Activated CD8-positive, alpha-beta T cell treated with anti-CD3 and anti-CD28 coated beads for 36 hours (primary cell): ENCODE data around the gene RGS17. TPM values are rescaled to one million over a fixed set of nuclear protein-coding genes. Genes with fewer than 3 reads are reported as not detected.

Experiments
- ATAC-seq: fragments of 200-7000 bp; cut with Tn5 transposase; one replicate; pipeline ENCODE4 v1.10.0; 2021; ENCODE audit warnings: mild to moderate bottlenecking, moderate library complexity
- CTCF ChIA-PET: fragments of 350-600 bp; sonication (Branson Sonifier 250); formaldehyde crosslinking; loops from one replicate; lab custom pipeline; 2021; ENCODE audit warnings: antibody characterized with exemption; lab: Charles Lee
- POLR2A ChIA-PET: fragments of 350-600 bp; sonication (Branson Sonifier 250); formaldehyde crosslinking; loops from one replicate; lab custom pipeline; 2021; ENCODE audit warnings: antibody characterized with exemption; lab: Charles Lee
- DNase-seq: peaks from one replicate; pipeline ENCODE4 v3.0.0-alpha.2; 2020
- H3K27ac Mint-ChIP-seq: one replicate; pipeline ENCODE4 v1.8.0; 2021; ENCODE audit warnings: mild to moderate bottlenecking, mixed read lengths
- H3K27me3 Mint-ChIP-seq: one replicate; pipeline ENCODE4 v1.8.0; 2021; ENCODE audit warnings: mixed read lengths
- H3K36me3 Mint-ChIP-seq: one replicate; pipeline ENCODE4 v1.8.0; 2021; ENCODE audit warnings: low read depth, mixed read lengths
- H3K4me1 Mint-ChIP-seq: one replicate; pipeline ENCODE4 v1.8.0; 2021; ENCODE audit warnings: low read depth, mixed read lengths
- H3K4me3 Mint-ChIP-seq: one replicate; pipeline ENCODE4 v1.8.0; 2021; ENCODE audit warnings: mild to moderate bottlenecking, moderate library complexity, mixed read lengths
- H3K9me3 Mint-ChIP-seq: one replicate; pipeline ENCODE4 v1.8.0; 2021; ENCODE audit warnings: mixed read lengths
- CTCF ChIP-seq: fragments of 200-600 bp; IDR thresholded peaks from one replicate; pipeline ENCODE4 v1.8.0; 2022; ENCODE audit warnings: antibody characterized with exemption, mild to moderate bottlenecking
- intact Hi-C: fragments of 100-400 bp; cut with micrococcal nuclease; formaldehyde crosslinking; loops from one replicate; pipeline ENCODE4 v1.10.0; 2022
- total RNA-seq, 2 experiments: library from RNA; stranded (reverse); gene quantifications; one replicate each; pipeline ENCODE4 v1.2.3, GENCODE V29; 2021

Gene RGS17
- total RNA-seq, 2 experiments from 2014 or later: not detected

- Mint-ChIP-seq H3K4me3 (no peak overlapping the region), H3K27ac (no peak overlapping the region), H3K27me3 (peaks cover 7% of the 10 kb centered on the region), H3K9me3 (no peaks in the 10 kb centered on the region), H3K36me3 (no peaks in the 10 kb centered on the region), H3K4me1 (no peaks in the 10 kb centered on the region)
- POLR2A ChIA-PET: no interaction called here
- ATAC-seq (no peak), DNase-seq (no peak)
- intact Hi-C loops: no loop called here
- TF ChIP-seq CTCF: no peak
- CTCF ChIA-PET: no interaction called here
These were observed 49.2 kb downstream of the RGS17 start for GRCh38 chr6:153081914-153082313.

DNA sequence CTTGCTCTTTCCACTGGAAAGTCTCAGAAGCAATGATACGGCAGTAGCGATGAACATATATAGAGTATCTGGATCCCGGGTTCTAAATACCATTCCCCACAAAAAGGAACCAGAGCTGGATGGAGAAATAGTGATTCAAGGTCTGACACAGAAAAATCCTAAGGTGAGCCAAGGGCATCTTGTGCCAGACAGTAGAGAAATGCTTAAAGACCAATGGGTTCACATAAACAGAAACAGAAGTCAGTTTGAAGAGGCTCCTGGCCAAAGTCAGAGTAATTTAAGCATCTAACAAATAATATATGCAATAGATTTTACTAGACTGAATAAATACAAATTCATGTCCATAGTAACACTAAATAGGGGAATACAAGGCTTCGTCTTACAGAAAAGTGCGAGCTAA is 54.7 kb downstream of the RGS17 start:
- intact Hi-C loops: no loop called here
- no peak for TF ChIP-seq CTCF
- H3K27ac Mint-ChIP-seq: no peak overlapping the region
- peaks cover 2% of the 10 kb centered on the region for H3K27me3 Mint-ChIP-seq
- H3K4me3 Mint-ChIP-seq: no peak overlapping the region
- ChIA-PET CTCF (no interaction called here), POLR2A (no interaction called here)
- ATAC-seq (no peak), DNase-seq (no peak)
- no peaks in the 10 kb centered on the region for H3K9me3 Mint-ChIP-seq
- no peaks in the 10 kb centered on the region for H3K36me3 Mint-ChIP-seq
- H3K4me1 Mint-ChIP-seq: no peaks in the 10 kb centered on the region

DNA sequence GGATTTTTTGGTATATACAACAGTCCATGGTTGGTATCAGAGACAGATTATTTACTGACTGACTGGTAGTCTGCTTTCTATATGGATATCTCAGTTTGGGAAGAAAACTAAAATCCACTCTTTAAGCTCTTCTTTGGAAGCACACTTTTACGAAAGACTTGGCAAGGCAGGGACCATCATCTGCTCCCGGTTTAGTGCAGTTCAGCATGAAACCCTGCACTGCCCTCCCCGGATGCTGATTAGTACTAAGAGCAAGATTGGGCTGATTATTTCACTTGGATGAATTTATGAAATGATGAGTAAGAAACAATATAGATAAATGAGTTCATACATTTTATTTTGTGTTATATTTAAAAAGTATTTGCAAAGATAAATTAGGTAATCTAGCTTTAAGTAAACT is 56.3 kb downstream of the RGS17 start:
- ChIA-PET CTCF (no interaction called here), POLR2A (no interaction called here)
- no peaks in the 10 kb centered on the region for H3K36me3 Mint-ChIP-seq
- H3K27ac Mint-ChIP-seq: no peak overlapping the region
- no peak for DNase-seq
- H3K9me3 Mint-ChIP-seq: no peaks in the 10 kb centered on the region
- intact Hi-C loops: no loop called here
- H3K4me3 Mint-ChIP-seq: no peak overlapping the region
- no peaks in the 10 kb centered on the region for H3K27me3 Mint-ChIP-seq
- ATAC-seq: no peak
- no peaks in the 10 kb centered on the region for H3K4me1 Mint-ChIP-seq
- no peak for TF ChIP-seq CTCF

GRCh38 chr6:153073841-153074240 is 57.2 kb downstream of the RGS17 start:
- Mint-ChIP-seq H3K27ac (no peak overlapping the region), H3K36me3 (no peaks in the 10 kb centered on the region), H3K4me3 (no peak overlapping the region), H3K4me1 (no peaks in the 10 kb centered on the region), H3K9me3 (no peaks in the 10 kb centered on the region), H3K27me3 (no peaks in the 10 kb centered on the region)
- DNase-seq: no peak
- no peak for TF ChIP-seq CTCF
- intact Hi-C loops: no loop called here
- POLR2A ChIA-PET: no interaction called here
- ATAC-seq: no peak
- CTCF ChIA-PET: no interaction called here

DNA sequence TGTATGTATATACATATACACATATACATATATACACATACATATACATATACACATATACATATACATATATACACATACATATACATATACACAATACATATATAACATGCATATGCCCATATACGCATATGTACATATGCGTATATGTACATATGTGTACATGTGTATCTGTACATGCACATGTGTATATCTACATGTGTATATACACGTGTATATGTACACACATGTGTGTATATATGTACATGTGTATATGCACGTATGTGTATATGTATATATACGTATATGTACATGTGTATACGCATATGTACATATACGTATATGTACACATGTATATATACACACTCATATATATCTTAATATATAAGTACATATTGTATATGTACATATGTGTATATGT is 60.3 kb downstream of the RGS17 start:
- POLR2A ChIA-PET: no interaction called here

More for the DNA sequence above, 60.3 kb downstream of the RGS17 start:
- intact Hi-C loops: no loop called here
- no peak for TF ChIP-seq CTCF
- no peak overlapping the region for H3K27ac Mint-ChIP-seq
- no peaks in the 10 kb centered on the region for H3K27me3 Mint-ChIP-seq
- CTCF ChIA-PET: no interaction called here
- ATAC-seq (no peak), DNase-seq (no peak)
- H3K4me3 Mint-ChIP-seq: no peak overlapping the region
- H3K36me3 Mint-ChIP-seq: no peaks in the 10 kb centered on the region
- H3K9me3 Mint-ChIP-seq: peaks cover 7% of the 10 kb centered on the region
- no peaks in the 10 kb centered on the region for H3K4me1 Mint-ChIP-seq
